KMS-11 (cell line): Measurements from ENCODE around the gene IFITM1.
"Not testable (repeated sequence)": the region's sequence is repeated elsewhere in the genome, so short reads cannot be mapped to it uniquely, and the experiment has no call there.

Experiments
- H2AFZ ChIP-seq: fragments of 200-600 bp; sonication (generic); 2 replicates; pipeline ENCODE4 v1.6.1; 2016; ENCODE audit warnings: antibody characterized with exemption, mixed run types, low read depth
- H3K27ac ChIP-seq: fragments of 200-600 bp; sonication (generic); 2 replicates; pipeline ENCODE4 v1.6.1; 2016; ENCODE audit warnings: mild to moderate bottlenecking, mixed run types
- H3K27me3 ChIP-seq: fragments of 200-600 bp; sonication (generic); 2 replicates; pipeline ENCODE4 v1.6.1; 2017; ENCODE audit warnings: mild to moderate bottlenecking, low read depth, mixed run types, moderate library complexity; ENCODE audit not compliant: insufficient read depth
- H3K36me3 ChIP-seq: fragments of 200-600 bp; sonication (generic); 2 replicates; pipeline ENCODE4 v1.6.1; 2017; ENCODE audit warnings: mild to moderate bottlenecking, mixed run types; ENCODE audit not compliant: insufficient read depth
- H3K4me1 ChIP-seq: fragments of 200-600 bp; sonication (generic); 2 replicates; pipeline ENCODE4 v1.6.1; 2016; ENCODE audit warnings: mild to moderate bottlenecking, low read depth, mixed run types; ENCODE audit not compliant: poor library complexity, severe bottlenecking
- H3K4me2 ChIP-seq: fragments of 200-600 bp; sonication (generic); 2 replicates; pipeline ENCODE4 v1.7.0; 2016; ENCODE audit warnings: mild to moderate bottlenecking, mixed run types
- H3K4me3 ChIP-seq: fragments of 200-600 bp; sonication (generic); IDR thresholded peaks from 2 replicates; pipeline ENCODE4 v1.6.1; 2017; ENCODE audit warnings: low read depth, low read length, mixed read lengths; ENCODE audit not compliant: insufficient read depth
- H3K79me2 ChIP-seq: fragments of 200-600 bp; sonication (generic); 2 replicates; pipeline ENCODE4 v1.6.1; 2016; ENCODE audit warnings: low read depth, mixed run types; ENCODE audit not compliant: insufficient read depth
- H3K9ac ChIP-seq: fragments of 200-600 bp; sonication (generic); 2 replicates; pipeline ENCODE4 v1.6.1; 2016; ENCODE audit warnings: mild to moderate bottlenecking, mixed run types
- H4K20me1 ChIP-seq: fragments of 200-600 bp; sonication (generic); 2 replicates; pipeline ENCODE4 v1.6.1; 2016; ENCODE audit warnings: mild to moderate bottlenecking, mixed run types; ENCODE audit not compliant: insufficient read depth
- CTCF ChIP-seq: fragments of 200-600 bp; sonication (generic); conservative IDR thresholded peaks from 2 replicates; pipeline ENCODE4 v1.6.1; 2017; ENCODE audit warnings: low read depth, mild to moderate bottlenecking, antibody characterized with exemption, low read length, moderate library complexity, mixed read lengths

Gene IFITM1

GRCh38 chr11:313787-314553 is at the start of gene IFITM1:
Gene IFITM1 (plus strand): TSS chr11:314040. CDS start chr11:314171, 131 bp downstream.
- Histone ChIP-seq H4K20me1 (no peaks in the 10 kb centered on the region), H3K36me3 (no peaks in the 10 kb centered on the region), H3K4me1 (peaks cover 12% of the 10 kb centered on the region), H3K4me2 (peak within 1 kb of the TSS; percentile 68), H3K9ac (no peak within 1 kb of the TSS), H3K79me2 (no peaks in the 10 kb centered on the region), H2AFZ (no peak within 1 kb of the TSS), H3K4me3 (no peak within 1 kb of the TSS), H3K27ac (no peak within 1 kb of the TSS), H3K27me3 (peaks cover 48% of the 10 kb centered on the region)
- TF ChIP-seq CTCF = no peak

- 0 out of 2 replicates have a peak overlapping the region, but pooled peaks have one; percentile 25 for H2AFZ ChIP-seq
- H3K4me2 ChIP-seq = peak overlapping the region; percentile 55
- 0 out of 2 replicates have a peak, but pooled peaks cover 9% of the 10 kb centered on the region for H3K79me2 ChIP-seq
- H3K4me1 ChIP-seq = peaks cover 36% of the 10 kb centered on the region
- no peak overlapping the region for H3K4me3 ChIP-seq
- H3K9ac ChIP-seq = no peak overlapping the region
- H3K36me3 ChIP-seq = no peaks in the 10 kb centered on the region
- no peak for TF ChIP-seq CTCF
- H3K27ac ChIP-seq = no peak overlapping the region
- no peaks in the 10 kb centered on the region for H3K27me3 ChIP-seq
- H4K20me1 ChIP-seq = no peaks in the 10 kb centered on the region
Observed at GRCh38 chr11:266676-267439, 47.0 kb upstream of the IFITM1 start.

GRCh38 chr11:267491-267994 is 46.3 kb upstream of the IFITM1 start:
- Histone ChIP-seq H3K4me1 (peaks cover 36% of the 10 kb centered on the region), H4K20me1 (no peaks in the 10 kb centered on the region), H3K4me3 (no peak overlapping the region), H3K79me2 (0 out of 2 replicates have a peak, but pooled peaks cover 9% of the 10 kb centered on the region), H3K9ac (peak overlapping the region; percentile 85), H3K27me3 (no peaks in the 10 kb centered on the region), H3K27ac (peak overlapping the region; percentile 97), H2AFZ (peak overlapping the region; percentile 15; the same call in 1 of the 2 replicates), H3K36me3 (no peaks in the 10 kb centered on the region), H3K4me2 (peak overlapping the region; percentile 100)
- TF ChIP-seq CTCF = no peak

- not testable (repeated sequence) for H3K4me3 ChIP-seq, H3K79me2 ChIP-seq, H3K36me3 ChIP-seq, H3K27me3 ChIP-seq, H4K20me1 ChIP-seq
- Histone ChIP-seq H2AFZ (peak overlapping the region; percentile 15), H3K9ac (peak overlapping the region; percentile 85), H3K27ac (peak overlapping the region; percentile 97), H3K4me2 (peak overlapping the region; percentile 100), H3K4me1 (peaks cover 35% of the 10 kb centered on the region)
Observed at GRCh38 chr11:268716-269145, 45.1 kb upstream of the IFITM1 start.
